Measurements from ENCODE around the gene VSTM2L.

Gene VSTM2L

DNA sequence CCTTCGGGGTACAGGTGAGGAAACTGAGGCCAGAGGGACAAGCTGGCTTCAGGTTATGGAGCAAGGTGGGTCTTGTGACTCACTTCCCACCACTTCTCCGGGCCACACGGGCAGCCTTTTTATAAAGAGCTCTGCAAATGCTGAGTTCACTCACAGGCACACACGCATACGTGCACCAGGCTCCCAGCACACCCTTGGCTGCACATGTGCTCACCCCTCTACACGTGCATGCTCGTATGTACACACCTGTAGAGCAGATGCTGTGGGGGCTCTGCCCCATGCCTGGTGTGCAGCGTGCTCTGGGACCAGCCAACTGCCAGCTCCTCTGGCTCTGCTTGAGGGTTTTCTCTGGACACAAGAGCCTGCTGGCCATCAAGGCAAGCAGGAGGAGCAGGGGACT lies 29.1 kb downstream of the VSTM2L start:
- intact Hi-C loops (cut with DNase I), result no loop called here
- no peak for DNase-seq

DNA sequence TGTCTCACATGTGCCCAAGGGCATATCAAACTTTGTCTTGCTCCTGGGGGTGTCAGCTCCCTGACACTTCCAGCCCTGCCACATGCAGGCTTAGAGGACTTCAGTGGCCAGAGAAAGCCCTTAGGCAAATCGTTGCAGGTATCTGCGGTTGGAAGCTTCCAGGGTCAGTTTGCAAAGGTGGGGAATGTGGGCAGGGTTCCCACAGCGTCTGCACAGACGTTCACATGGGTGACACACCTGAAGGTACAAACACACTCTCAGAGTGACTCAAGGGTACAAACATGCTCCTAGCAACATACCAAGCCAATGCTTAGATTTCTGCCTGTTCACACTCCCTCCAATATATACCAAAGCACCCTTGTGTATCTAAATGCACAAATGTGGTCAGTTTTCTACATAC lies 30.0 kb downstream of the VSTM2L start:
- DNase-seq, result no peak
- intact Hi-C loops (cut with DNase I), result no loop called here

DNA sequence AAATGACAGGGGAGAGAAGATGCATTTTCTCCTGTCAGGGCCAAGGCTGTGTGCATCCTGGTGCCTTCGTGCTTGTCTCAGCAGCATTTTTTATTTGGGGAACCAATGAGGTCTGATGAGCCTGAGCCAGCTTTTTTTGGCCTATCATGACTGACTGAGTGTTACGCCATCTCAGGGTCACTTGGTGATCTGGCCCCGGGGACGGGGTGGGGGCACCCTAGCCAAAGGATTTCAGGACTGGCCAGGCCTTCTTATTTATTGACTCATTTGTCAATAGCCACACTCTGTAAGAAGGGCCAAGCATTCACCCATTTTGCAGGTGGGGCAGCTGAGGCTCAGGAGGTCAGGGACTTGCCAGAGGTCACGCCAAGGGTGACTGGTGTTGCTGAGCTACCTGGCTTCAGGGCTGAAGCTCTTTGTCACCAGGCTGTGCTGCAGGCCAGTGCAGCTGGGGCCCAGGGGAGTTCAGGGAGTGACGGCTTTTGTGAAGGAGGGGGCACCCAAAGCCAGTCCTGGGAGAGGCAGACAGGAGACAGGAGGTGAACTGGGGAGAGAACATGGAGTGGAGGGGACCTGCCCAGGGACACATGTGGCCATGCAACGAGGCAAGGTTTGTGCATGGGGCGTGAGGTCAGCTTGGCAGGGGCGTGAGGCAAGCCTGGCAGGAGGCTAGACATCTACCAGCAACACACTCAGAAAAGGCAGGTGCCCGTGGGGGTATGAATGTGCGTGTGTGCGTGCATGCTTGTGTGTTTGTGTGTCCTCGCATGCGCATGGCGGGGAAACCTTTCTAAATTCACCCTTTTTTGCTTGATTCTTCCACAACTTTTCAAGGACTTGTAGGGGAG lies 31.1 kb downstream of the VSTM2L start:
- DNase-seq, result no peak
- intact Hi-C loops (cut with DNase I), result no loop called here

DNA sequence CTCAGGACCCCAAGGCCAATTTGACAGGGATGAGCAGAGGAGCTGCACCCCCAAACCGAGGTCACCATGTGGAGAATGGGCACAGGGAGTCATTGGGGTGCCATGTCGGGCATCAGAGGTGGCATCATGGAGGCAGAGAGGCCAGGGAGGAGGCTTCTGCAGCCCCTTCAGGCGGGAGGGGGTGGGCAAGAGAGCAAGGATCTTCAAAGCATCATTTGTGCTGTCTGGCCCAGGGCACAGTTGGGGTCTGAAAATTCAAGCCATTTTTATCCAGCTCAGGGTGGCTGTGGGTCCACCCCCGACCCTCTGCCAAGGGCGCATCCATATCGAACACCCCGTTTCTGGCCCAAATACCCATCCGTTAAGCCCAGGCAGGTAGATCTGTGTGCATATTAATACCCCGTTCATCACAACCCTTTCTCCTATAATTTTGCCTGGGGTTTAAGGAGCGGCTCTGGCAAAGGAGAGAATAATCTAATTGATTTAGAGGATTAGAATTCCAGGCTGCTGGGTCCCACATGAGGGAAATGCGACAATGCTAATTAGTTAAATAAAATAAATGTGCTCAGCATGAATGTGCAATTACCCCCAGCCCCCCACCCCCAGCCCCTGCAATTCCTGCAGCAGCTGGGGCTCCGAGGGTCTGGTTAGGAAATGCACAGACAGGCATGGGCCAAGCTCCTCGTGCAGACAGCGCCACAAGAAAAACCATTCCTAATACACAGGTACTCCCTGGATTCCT lies 31.9 kb downstream of the VSTM2L start:
- no peak for DNase-seq
- intact Hi-C loops (cut with DNase I), result no loop called here

DNA sequence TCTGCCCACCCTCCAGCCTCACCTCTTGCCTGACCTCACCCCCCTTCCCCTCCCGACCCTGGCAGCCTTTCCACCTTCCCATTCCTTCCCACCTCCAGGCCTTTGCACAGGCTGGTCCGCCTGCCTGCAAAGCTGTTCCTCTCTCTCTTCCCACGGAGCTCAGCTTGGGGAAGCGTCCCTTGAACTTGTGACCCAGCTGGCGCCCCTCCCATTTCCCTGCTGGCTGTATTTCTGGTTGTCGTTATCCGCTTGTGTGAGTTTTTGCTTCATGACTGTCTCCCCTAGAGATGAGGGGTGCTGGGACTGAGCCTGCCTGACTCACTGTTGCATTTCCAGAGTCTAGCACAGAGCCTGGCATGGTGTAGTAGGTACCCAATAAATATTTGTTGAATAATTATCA lies 32.5 kb downstream of the VSTM2L start:
- intact Hi-C loops (cut with DNase I), result no loop called here

DNA sequence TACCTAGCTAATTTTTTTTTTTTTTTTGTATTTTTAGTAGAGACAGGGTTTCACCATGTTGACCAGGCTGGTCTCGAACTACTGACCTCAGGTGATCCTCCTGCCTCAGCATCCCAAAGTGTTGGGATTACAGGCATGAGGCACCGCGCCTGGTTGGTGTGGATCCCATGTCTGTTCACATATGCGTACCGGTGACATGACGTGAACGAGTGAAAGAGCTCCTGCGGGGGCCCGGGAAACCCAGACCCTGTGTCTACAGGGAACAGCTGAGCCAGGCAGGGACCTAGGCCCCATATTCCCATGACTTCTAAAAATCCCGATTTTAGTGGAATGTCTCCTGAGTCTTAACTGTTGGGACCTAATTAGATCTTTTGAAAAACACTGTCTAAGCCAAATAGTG lies 33.1 kb downstream of the VSTM2L start:
- DNase-seq, result no peak
- intact Hi-C loops (cut with DNase I), result no loop called here

More for the DNA sequence above, 32.5 kb downstream of the VSTM2L start:
- DNase-seq, result no peak

DNA sequence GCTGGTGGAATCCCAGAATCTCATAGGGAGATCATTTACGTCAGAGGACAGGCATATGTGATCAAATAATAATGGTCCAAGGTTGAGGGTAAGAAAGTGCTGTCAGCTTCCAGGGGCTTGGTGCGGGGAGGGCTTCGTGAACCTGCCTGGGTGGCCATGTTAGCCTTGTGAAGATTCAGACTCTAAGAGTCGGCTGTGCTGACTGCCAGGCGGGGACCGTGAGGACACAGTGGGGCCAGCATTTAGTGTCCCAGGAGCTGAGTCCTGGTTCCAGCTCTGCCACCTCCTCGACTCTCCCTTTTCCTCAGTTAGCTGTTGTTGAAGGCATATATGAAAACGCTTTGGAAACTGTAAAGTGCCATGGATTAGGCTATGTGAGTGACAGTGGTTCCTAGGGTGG lies 33.5 kb downstream of the VSTM2L start:
- DNase-seq, result no peak
- intact Hi-C loops (cut with DNase I), result no loop called here

DNA sequence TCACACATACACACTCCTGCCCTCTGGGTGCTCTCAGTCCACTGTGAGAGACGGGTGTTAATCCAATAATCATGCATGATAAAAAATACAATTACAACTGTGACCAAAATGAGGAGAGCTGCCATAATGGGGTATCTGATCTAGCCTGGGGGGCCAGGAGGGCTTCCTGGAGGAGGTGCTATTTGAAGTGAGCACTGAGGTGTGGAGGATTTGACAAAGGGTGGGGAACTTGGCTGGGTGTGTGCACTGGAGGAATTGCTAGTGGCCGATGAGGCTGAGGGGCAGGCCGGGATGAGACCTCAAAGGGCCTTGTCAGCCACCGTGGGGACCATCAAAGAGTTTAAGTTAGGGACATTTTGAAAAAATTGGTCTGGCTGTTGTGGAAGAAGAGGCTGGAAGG lies 34.8 kb downstream of the VSTM2L start:
- intact Hi-C loops (cut with DNase I), result no loop called here
- DNase-seq, result no peak

DNA sequence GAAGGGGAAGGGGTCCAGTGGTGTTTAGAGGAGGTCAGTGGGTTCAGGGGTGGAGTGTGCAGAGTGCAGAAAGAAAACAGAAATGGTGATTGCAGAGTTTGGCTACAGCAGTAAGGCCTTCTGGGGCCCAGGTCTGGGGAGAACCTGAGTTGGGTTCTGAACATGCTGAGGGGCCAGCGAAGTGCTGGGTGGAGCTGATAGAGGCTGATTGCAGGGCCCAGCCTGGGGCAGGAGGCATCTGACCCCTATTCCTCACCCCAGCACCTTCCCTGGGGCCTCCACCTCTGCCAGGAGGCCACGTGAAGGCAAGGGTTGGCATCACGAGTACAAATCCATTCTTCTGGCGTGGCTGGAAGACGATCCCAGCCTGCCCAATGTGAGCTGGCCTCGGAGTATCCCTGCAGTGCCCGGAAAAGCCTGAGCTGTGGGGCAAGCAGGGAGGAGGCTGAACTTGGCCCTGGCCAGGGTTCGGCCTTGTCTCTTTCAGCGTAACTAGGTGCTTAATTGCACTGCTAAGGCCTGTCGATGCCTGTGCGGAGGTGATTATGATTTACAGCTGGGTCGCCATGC lies 35.3 kb downstream of the VSTM2L start:
- intact Hi-C loops (cut with DNase I), result no loop called here
- no peak for DNase-seq

DNA sequence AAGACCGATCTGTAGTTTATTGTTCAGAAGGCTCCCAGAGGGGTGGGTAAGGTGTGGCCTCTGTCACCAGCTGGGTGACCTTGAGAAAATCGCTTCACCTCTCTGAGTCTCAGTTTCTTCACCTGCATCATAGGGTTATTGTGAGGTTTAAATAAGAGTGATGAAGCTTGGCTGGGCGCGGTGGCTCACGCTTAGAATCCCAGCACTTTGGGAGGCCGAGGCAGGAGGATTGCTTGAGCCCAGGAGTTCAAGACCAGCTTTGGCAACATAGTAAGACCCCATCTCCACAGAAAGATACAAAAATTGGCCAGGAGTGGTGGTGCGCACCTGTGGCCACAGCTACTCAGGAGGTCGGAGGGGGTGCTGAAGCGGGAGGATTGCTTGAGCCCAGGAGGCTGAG lies 36.0 kb downstream of the VSTM2L start:
- no peak for DNase-seq
- intact Hi-C loops (cut with DNase I), result no loop called here

DNA sequence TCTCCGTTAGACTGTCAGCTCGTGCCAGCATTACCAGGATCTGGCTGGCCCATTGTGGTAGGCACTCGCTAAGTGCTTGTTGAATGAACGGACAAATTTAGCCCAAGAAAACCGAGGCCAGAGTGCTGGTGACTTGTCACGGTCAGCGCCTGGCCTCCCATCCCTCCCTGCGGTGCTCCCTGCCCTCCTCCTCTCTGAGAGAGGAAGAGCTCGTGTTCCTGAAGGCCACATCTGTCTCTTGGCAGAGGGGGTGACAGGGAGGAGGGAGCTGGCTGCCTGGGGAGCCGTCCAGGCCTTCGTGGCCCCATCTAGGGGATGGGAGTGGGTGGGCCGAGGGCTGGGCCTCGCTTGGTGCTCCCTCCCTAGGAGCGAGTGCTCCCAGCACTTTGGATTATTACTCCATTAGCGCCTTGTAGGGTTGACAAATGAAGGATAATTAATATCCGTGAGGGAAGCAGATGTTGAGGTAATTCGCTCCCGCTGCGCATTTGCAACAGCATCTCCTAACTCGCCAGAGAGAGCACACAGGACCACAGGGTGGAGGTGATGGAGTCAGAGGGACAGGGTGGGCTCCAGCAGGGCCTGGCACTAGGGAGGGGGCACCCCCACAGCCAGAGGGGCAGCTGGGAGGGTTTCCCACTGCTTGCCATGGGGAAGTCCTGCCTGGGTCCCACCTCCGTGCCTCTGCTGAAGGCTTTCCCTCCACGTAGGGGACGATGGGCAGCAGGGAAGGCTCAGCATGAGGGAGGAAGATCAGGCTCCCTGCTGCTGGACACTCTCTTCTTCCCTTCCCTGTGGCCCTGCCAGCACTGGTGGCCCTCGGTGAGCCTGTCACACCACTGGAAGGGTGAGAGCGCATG lies 37.0 kb downstream of the VSTM2L start:
- DNase-seq, result peak in 1 of 42 donors; percentile 7
- intact Hi-C loops (cut with DNase I), result no loop called here

DNA sequence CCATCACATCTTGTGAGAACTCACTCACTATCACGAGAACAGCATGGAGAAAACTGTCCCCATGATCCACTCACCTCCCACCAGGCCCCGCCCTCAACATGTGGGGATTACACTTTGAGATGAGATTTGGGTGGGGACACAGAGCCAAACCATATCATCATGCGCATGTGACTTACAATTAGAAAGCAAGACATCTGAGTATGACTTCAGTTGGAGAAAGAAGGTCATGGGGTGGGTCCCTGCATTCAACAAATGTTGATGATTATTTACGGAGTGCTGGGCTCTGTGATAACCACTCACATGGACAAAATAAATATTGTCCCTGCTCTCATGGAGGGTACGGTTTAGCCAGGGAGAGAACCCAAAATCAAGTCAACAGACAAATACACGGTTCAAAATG lies 37.9 kb downstream of the VSTM2L start:
- DNase-seq, result peak in 1 of 42 donors; percentile 3
- intact Hi-C loops (cut with DNase I), result no loop called here

DNA sequence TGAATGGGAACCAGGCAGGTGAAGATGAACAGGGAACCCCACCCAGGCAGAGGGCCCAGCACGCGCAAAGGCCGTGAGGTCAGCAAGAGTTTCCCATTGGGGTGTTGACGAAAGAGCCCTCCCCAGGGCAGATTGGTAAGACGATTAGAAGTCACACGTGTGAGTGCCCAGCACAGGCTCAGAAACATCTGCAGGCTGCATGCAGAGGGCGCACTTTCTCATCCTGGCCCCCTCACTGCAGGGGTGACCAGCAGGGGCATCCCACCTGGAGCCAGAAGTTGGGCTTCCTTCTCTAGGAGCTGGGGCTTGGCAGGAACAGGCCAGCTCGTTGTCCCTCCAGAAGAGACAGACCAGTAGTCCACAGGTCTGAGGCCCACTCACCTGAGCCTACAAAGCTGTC lies 38.4 kb downstream of the VSTM2L start:
- intact Hi-C loops (cut with DNase I), result no loop called here
- no peak for DNase-seq

DNA sequence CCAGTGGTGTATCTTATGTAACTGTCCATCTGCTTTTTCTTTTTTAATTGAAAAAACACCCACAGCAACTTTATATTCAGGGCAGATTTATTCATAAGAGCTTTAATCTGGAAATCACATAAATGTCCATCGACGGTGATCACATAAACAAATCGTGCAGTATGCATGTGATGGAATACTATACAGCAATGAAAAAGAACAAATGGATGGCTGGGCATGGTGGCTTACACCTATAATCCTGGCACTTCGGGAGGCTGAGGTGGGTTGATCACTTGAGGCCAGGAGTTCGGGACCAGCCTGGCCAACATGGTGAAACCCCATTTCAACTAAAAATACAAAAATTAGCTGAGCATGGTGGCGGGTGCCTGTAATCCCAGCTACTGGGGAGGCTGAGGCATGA lies 39.1 kb downstream of the VSTM2L start:
- peak in 1 of 42 donors; percentile 21 for DNase-seq
- intact Hi-C loops (cut with DNase I), result no loop called here

DNA sequence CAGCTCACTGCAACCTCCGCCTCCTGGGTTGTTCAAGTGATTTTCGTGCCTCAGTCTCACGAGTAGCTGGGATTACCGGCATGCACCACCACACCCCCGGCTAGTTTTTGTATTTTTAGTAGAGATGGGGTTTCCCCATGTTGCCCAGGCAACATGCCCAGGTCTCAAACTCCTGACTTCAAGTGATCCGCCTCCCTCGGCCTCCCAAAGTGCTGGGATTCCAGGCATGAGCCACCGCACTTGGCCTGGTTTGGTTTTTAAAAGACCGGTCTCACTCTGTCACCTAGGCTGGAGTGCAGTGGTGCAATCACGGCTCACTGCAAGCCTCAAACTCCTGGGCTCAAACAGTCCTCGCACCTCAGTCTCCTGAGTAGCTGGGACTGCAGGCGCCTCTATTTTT lies 40.1 kb downstream of the VSTM2L start:
- DNase-seq, result peak in 2 of 42 donors; percentile 28 to 29
- intact Hi-C loops (cut with DNase I), result no loop called here

DNA sequence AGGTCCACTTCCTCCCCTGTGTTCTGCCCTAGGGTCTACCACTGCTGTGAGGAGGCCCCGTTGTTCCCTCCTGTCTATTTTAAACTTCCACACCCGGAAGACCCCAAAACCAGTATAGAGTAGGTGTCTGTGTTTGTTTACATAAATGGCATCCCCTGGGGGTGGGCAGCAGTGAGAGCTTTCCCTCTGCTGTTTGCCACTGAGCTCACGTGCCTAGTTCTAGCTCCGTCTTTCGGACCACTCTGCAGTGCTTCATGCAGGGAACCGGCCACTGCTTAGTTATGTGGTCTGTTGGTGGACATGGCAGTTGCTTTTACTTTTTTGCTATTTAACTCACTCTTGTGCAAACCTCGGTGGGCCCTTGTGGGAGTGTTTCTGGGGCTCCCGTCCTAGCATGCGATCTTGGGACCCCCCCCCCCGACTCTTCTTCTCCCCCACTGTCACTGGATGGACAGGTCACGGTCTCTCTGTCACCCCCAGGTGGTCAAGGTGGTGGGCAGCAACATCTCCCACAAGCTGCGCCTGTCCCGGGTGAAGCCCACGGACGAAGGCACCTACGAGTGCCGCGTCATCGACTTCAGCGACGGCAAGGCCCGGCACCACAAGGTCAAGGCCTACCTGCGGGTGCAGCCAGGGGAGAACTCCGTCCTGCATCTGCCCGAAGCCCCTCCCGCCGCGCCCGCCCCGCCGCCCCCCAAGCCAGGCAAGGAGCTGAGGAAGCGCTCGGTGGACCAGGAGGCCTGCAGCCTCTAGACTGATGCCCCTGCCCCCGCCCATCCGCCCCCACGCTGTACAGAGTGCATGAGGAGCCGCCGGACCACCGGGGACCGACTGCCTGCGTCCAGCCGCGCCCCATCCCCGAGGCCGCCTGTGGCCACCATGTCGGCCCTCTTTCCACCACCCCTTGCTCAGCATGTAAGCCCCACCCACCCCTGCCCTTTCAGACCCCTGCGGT lies 40.9 kb downstream of the VSTM2L start:
- DNase-seq, result peak in 2 of 42 donors; percentile 28 to 31
- intact Hi-C loops (cut with DNase I), result no loop called here

DNA sequence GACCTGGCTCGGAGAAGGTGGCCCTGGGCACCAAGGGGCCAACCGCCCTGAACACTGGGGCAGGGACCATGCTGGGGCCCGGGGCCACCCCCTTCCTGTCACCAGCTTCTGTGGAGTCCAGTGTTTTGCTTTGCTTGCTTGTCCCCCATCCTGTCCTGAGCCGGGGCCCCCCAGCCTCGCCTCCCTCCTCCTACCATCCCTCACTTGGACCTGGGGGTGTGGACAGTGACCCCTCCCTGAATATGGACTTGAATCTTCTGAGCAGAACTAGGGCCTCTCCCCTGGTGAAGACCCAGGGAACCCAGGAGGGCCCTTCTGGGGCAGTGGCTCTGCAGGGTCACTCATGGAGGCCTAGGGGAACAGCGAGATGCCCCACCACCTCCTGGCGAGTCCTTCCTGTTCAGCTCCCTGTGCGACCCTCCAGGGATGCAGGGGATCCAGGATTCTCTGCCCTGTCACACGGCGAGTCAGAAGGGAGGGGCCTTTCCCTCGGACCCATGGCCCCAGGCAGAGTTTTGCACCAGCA lies 41.6 kb downstream of the VSTM2L start:
- peak in 2 of 42 donors; percentile 14 to 21 for DNase-seq
- intact Hi-C loops (cut with DNase I), result no loop called here

DNA sequence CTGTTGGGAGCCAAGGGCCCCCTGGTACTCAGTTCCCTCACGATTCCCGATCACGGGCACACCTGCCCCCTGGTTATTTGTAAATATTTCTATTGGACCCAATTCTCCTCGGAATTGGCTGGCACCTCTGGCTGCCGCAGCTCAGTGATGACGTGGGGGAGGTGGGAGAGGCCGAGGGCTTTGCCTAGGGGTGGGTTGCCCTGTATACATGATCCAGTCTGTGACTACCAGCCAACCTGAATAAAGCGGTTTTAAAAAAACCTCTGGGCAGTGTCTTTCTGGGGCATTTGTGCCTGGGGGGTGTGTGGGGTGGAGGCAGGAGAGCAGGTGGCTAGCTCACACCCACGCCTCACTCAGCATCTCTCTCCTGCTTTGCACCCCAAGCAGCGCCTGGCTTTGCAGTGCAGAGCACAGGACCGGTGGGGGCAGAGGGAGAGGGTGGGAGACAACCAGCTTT lies 42.2 kb downstream of the VSTM2L start:
- intact Hi-C loops (cut with DNase I), result no loop called here
- peak in 2 of 42 donors; percentile 16 to 26 for DNase-seq
